OCI-LY7 (cell line): ENCODE results near the gene TMIGD3. TPM values are rescaled to one million over a fixed set of nuclear protein-coding genes. Genes with fewer than 3 reads are reported as not detected.
"Not testable (repeated sequence)": the region's sequence is repeated elsewhere in the genome, so short reads cannot be mapped to it uniquely, and the experiment has no call there.

Source experiments
- BruUV-seq: library from RNA; stranded (reverse); fragments of 400-500 nt; replicated peaks from 2 replicates; lab custom pipeline; 2021; lab: Mats Ljungman, UMichigan
- CTCF ChIA-PET: fragments of 300-600 bp; sonication (Branson Sonifier 250); formaldehyde crosslinking; loops from one replicate; lab custom pipeline; 2022; ENCODE audit warnings: antibody characterized with exemption; ENCODE audit not compliant: unreplicated experiment; lab: Charles Lee
- POLR2A ChIA-PET: fragments of 300-600 bp; sonication (Branson Sonifier 250); formaldehyde crosslinking; loops from one replicate; lab custom pipeline; 2022; ENCODE audit warnings: antibody characterized with exemption; lab: Charles Lee
- DNase-seq: peaks from one replicate; pipeline ENCODE4 v3.0.0-alpha.2; 2015; ENCODE audit warnings: low spot score
- H2AFZ ChIP-seq: fragments of 200-600 bp; sonication (generic), shearing (Covaris generic); 2 replicates; pipeline ENCODE4 v1.6.1; 2014; ENCODE audit warnings: mild to moderate bottlenecking, antibody characterized with exemption, low read length, moderate library complexity
- H3K27ac ChIP-seq: fragments of 200-600 bp; sonication (generic); 2 replicates; pipeline ENCODE4 v1.5.1; 2014; ENCODE audit warnings: mixed run types, low read depth, mild to moderate bottlenecking, moderate library complexity, low read length, inconsistent platforms; ENCODE audit not compliant: poor library complexity, severe bottlenecking
- H3K36me3 ChIP-seq: fragments of 200-600 bp; sonication (generic); 2 replicates; pipeline ENCODE4 v1.6.1; 2014; ENCODE audit warnings: mild to moderate bottlenecking, antibody characterized with exemption, low read length, moderate library complexity, mixed read lengths; ENCODE audit not compliant: insufficient read depth
- H3K4me1 ChIP-seq: fragments of 200-600 bp; sonication (generic); 2 replicates; pipeline ENCODE4 v1.5.1; 2014; ENCODE audit warnings: mild to moderate bottlenecking, low read length; ENCODE audit not compliant: insufficient read depth, poor library complexity, severe bottlenecking
- H3K4me2 ChIP-seq: fragments of 200-600 bp; sonication (generic); 2 replicates; pipeline ENCODE4 v1.6.1; 2014; ENCODE audit warnings: mild to moderate bottlenecking, low read length
- H3K4me3 ChIP-seq: fragments of 200-600 bp; sonication (generic); 2 replicates; pipeline ENCODE4 v1.5.1; 2014; ENCODE audit warnings: mild to moderate bottlenecking, low read depth, low read length; ENCODE audit not compliant: poor library complexity, severe bottlenecking
- H3K79me2 ChIP-seq: fragments of 200-600 bp; sonication (generic); 2 replicates; pipeline ENCODE4 v1.6.1; 2016; ENCODE audit warnings: low read depth, mild to moderate bottlenecking, low read length, moderate library complexity, mixed read lengths; ENCODE audit not compliant: insufficient read depth
- H3K9me2 ChIP-seq: fragments of 200-600 bp; sonication (generic); 2 replicates; pipeline ENCODE4 v1.6.1; 2016; ENCODE audit warnings: mild to moderate bottlenecking, low read length, mixed read lengths; ENCODE audit not compliant: insufficient read depth
- H3K9me3 ChIP-seq: fragments of 200-600 bp; sonication (generic); 2 replicates; pipeline ENCODE4 v1.6.1; 2014; ENCODE audit warnings: mild to moderate bottlenecking, mixed run types, low read length, mixed read lengths
- H4K20me1 ChIP-seq: fragments of 200-600 bp; sonication (generic); 2 replicates; pipeline ENCODE4 v1.6.1; 2014; ENCODE audit warnings: mild to moderate bottlenecking, antibody characterized with exemption, low read length, moderate library complexity, mixed read lengths; ENCODE audit not compliant: insufficient read depth
- EZH2phosphoT487 ChIP-seq: fragments of 200-600 bp; sonication (generic); IDR thresholded peaks from 2 replicates; pipeline ENCODE4 v1.6.1; 2018; ENCODE audit warnings: low read depth, borderline replicate concordance, mild to moderate bottlenecking, mixed run types, antibody characterized with exemption, low read length, moderate library complexity, mixed read lengths
- intact Hi-C: fragments of 100-400 bp; cut with micrococcal nuclease; formaldehyde crosslinking; loops from one replicate; pipeline ENCODE4 v1.10.0; 2022; ENCODE audit not compliant: unreplicated experiment
- total RNA-seq, 2 experiments: library from RNA; depleted of rRNA in 1 of 2; stranded (reverse); fragments of >200 nt in 1 of 2; shearing (Covaris generic) in 1 of 2; gene quantifications; 2 replicates each; pipeline ENCODE4 v1.2.3, GENCODE V29; 2014 to 2022
- TF ChIP-seq, protein P1 (sequence below): fragments of 200-600 bp; sonication (generic); conservative IDR thresholded peaks from 2 replicates; pipeline ENCODE4 v1.5.1; 2014; ENCODE audit warnings: mild to moderate bottlenecking, antibody characterized with exemption, low read length, moderate library complexity, mixed read lengths

Gene TMIGD3
- total RNA-seq, 2 experiments from 2014 or later = not detected

DNA sequence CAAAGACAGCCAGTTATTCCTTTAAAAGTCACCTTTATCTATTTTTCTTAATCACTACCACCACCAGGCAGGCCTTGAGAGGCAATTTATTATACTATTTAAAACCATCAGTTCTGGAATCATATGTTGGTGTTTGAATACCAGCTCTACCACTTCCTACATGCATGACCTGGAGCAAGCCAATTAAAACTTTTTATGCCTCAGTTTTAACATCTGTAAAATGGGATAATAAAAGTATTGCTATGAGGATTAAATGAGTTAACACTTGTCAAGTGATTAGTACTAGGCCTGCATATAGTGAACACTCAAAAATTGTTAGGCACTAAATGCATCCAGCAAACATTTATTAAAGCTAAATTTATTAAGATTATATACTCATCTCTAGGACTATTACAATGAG, 49.2 kb upstream of the TMIGD3 start:
- Histone ChIP-seq H3K79me2 (no peaks in the 10 kb centered on the region), H3K4me2 (no peak overlapping the region), H3K4me1 (no peaks in the 10 kb centered on the region), H3K9me2 (no peaks in the 10 kb centered on the region), H4K20me1 (no peaks in the 10 kb centered on the region), H3K4me3 (no peak overlapping the region), H3K9me3 (no peaks in the 10 kb centered on the region), H3K36me3 (no peaks in the 10 kb centered on the region), H3K27ac (no peak overlapping the region), H2AFZ (no peak overlapping the region)
- intact Hi-C loops = no loop called here
- no peak for TF ChIP-seq EZH2phosphoT487
- TF ChIP-seq, protein P1, sequence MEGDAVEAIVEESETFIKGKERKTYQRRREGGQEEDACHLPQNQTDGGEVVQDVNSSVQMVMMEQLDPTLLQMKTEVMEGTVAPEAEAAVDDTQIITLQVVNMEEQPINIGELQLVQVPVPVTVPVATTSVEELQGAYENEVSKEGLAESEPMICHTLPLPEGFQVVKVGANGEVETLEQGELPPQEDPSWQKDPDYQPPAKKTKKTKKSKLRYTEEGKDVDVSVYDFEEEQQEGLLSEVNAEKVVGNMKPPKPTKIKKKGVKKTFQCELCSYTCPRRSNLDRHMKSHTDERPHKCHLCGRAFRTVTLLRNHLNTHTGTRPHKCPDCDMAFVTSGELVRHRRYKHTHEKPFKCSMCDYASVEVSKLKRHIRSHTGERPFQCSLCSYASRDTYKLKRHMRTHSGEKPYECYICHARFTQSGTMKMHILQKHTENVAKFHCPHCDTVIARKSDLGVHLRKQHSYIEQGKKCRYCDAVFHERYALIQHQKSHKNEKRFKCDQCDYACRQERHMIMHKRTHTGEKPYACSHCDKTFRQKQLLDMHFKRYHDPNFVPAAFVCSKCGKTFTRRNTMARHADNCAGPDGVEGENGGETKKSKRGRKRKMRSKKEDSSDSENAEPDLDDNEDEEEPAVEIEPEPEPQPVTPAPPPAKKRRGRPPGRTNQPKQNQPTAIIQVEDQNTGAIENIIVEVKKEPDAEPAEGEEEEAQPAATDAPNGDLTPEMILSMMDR = no peak
- no TSS peak for BruUV-seq
- POLR2A ChIA-PET = interaction anchor here (1.0 to 1.7 kb wide), 5 partner anchors 16 to 112 kb away, joined by 3 to 4 read pairs (median 4); no protein-coding TSS in a partner anchor
- no peak for DNase-seq
- CTCF ChIA-PET = interaction anchor here (0.7 kb wide), 1 partner anchor 45 kb away, joined by 4 read pairs; no protein-coding TSS in a partner anchor

GRCh38 chr1:111551623-111552411, 48.4 kb upstream of the TMIGD3 start:
- Histone ChIP-seq H3K4me2 (no peak overlapping the region), H3K36me3 (no peaks in the 10 kb centered on the region), H4K20me1 (no peaks in the 10 kb centered on the region), H3K9me2 (no peaks in the 10 kb centered on the region), H3K79me2 (no peaks in the 10 kb centered on the region), H3K9me3 (no peaks in the 10 kb centered on the region), H3K4me1 (no peaks in the 10 kb centered on the region), H3K4me3 (no peak overlapping the region), H2AFZ (no peak overlapping the region), H3K27ac (no peak overlapping the region)
- TF ChIP-seq, protein P1 = no peak
- TF ChIP-seq EZH2phosphoT487 = no peak
- BruUV-seq = no TSS peak
- ChIA-PET POLR2A (interaction anchor here (0.8 to 1.7 kb wide), 7 partner anchors 12 to 113 kb away, joined by 3 to 4 read pairs (median 4); no protein-coding TSS in a partner anchor), CTCF (no interaction called here)
- intact Hi-C loops = no loop called here
- DNase-seq = no peak

DNA sequence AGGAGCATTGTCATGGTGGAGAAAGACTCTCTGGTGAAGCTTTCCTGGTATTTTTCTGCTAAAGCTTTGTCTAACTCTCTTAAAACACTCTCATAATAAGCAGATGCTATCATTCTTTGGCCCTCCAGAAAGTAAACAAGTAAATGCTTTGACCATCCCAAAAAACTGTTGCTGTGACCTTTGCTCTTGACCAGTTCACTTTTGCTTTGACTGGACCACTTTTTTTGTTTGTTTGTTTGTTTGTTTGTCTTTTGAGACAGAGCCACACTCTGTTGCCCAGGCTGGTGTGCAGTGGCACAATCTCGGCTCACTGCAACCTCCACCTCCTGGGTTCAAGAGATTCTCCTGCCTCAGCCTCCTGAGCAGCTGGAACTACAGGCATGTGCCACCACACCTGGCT, 44.4 kb upstream of the TMIGD3 start:
- CTCF ChIA-PET, H3K79me2 ChIP-seq, DNase-seq, H3K36me3 ChIP-seq, intact Hi-C loops, POLR2A ChIA-PET, H3K4me2 ChIP-seq, H2AFZ ChIP-seq, H3K4me1 ChIP-seq, H3K9me2 ChIP-seq, H3K9me3 ChIP-seq, H4K20me1 ChIP-seq, H3K27ac ChIP-seq, H3K4me3 ChIP-seq, BruUV-seq: not testable (repeated sequence)
